Heart left ventricle (tissue), 16 donors: ENCODE results near the gene ABHD18. TPM values are rescaled to one million over a fixed set of nuclear protein-coding genes. Genes with fewer than 3 reads are reported as not detected.
"Not testable (repeated sequence)": the region's sequence is repeated elsewhere in the genome, so short reads cannot be mapped to it uniquely, and the experiment has no call there.

Experiments used
- ATAC-seq, 4 donors: fragments of 200-7000 bp; cut with Tn5 transposase; one replicate each; pipeline ENCODE4 v1.9.1; 2020 to 2022; ENCODE audit warnings: moderate library complexity in 4 of 4, mild to moderate bottlenecking in 3 of 4, moderate number of reproducible peaks in 1 of 4
- DNase-seq, 5 donors: peaks; one replicate each; pipeline ENCODE4 v3.0.0-alpha.2; 2020
- H3K27ac ChIP-seq, 12 donors: fragments of 200-600 bp; sonication (generic) in 4 of 12; one replicate each; pipeline versions ENCODE4 v1.5.0 to v1.8.0; 2016 to 2022; ENCODE audit warnings: mild to moderate bottlenecking in 2 of 12
- H3K27me3 ChIP-seq, 9 donors: fragments of 200-600 bp; sonication (generic) in 2 of 9; one replicate each; pipeline versions ENCODE4 v1.5.1 to v1.8.0; 2016 to 2022; ENCODE audit warnings: mild to moderate bottlenecking in 3 of 9
- H3K36me3 ChIP-seq, 9 donors: fragments of 200-600 bp; sonication (generic) in 2 of 9; one replicate each; pipeline versions ENCODE4 v1.5.0 to v1.8.0; 2018 to 2022; ENCODE audit warnings: mild to moderate bottlenecking in 2 of 9
- H3K4me1 ChIP-seq, 12 donors: fragments of 200-600 bp; sonication (generic) in 4 of 12; one replicate each; pipeline versions ENCODE4 v1.5.0 to v1.8.0; 2016 to 2022; ENCODE audit warnings: mild to moderate bottlenecking in 3 of 12
- H3K4me3 ChIP-seq, 12 donors: fragments of 200-600 bp; sonication (generic) in 4 of 12; one replicate each; pipeline versions ENCODE4 v1.5.0 to v1.8.0; 2017 to 2022; ENCODE audit warnings: mild to moderate bottlenecking in 9 of 12, moderate library complexity in 4 of 12
- H3K9me3 ChIP-seq, 12 donors: fragments of 200-600 bp; sonication (generic) in 4 of 12; one replicate each; pipeline versions ENCODE4 v1.5.0 to v1.8.0; 2016 to 2022; ENCODE audit warnings: mild to moderate bottlenecking in 1 of 12
- POLR2A ChIP-seq, 2 donors: fragments of 450-650 bp; IDR thresholded peaks; one replicate each; pipeline ENCODE4 v1.6.1; 2017; ENCODE audit warnings: antibody characterized with exemption in 2 of 2, mild to moderate bottlenecking in 2 of 2, moderate library complexity in 2 of 2
- WGBS, 4 donors: extraction: QIAGEN DNeasy Blood & Tissue Kit in 2 of 4; methylation state at CpG; one replicate each; pipeline versions ENCODE4 v1.1.5 to v1.1.7; 2013 to 2018; 5-methylcytosine and 5-hydroxymethylcytosine counted together
- intact Hi-C, 10 donors: fragments of 100-400 bp; cut with DNase I; formaldehyde crosslinking; loops; one replicate each; pipeline versions ENCODE4 v1.11.1 to v1.14.2; 2022
- polyA plus RNA-seq, 2 donors: library from polyadenylated mRNA; stranded (reverse); fragments of 200-250 nt; gene quantifications; one replicate each; pipeline ENCODE4 v1.2.3, GENCODE V29; 2013
- total RNA-seq, 9 donors: library from RNA; depleted of rRNA in 2 of 9; stranded (reverse); fragments of >200 nt in 2 of 9; fragmentation: NEBNext Ultra II Directional in 3 of 9; extraction: Animal tissue kit (Norgen Biotek cat#: 25700) in 3 of 9; gene quantifications; one replicate each; pipeline versions ENCODE4 v1.1.0 to v1.2.4, GENCODE V29; 2016 to 2023
- TF ChIP-seq, protein P1 (sequence below), 12 donors: fragments of 200-600 bp; sonication (generic) in 4 of 12; IDR thresholded peaks; one replicate each; pipeline versions ENCODE4 v1.5.0 to v1.8.0; 2018 to 2022; ENCODE audit warnings: antibody characterized with exemption in 12 of 12, mild to moderate bottlenecking in 5 of 12
- donor health status: ischemic (EF 13 %, LVEDD 7.1; RV severe dilation, severe dysfunction).
- donor health status: healthy with polysubstance abuse.
- donor health status: DM: no; HTN: yes; CAD: no.
- donor health status: DM: no; HTN: no; CAD: no.
- donor health status: ischemic (EF 25% LVEDD 6.9; RV normal size, moderate dysfunction).
- donor health status: ischemic (EF 25% LVEDD 5.7; RV mildly dilated, moderate dysfunction).
- donor health status: healthy.
- donor health status: DM: yes; HTN: yes; CAD: no.
- donor health status: ischemic (EF 35%, LVEDD 5.7; RV mildly dilated, moderate dysfunction).
- donor health status: nonischemic (EF 11% LVEDD 7.7; RV severe dilation, severe dysfunction).
- donor health status: DM: yes; HTN: yes; CAD: no.
- donor health status: PGD.
- donor health status: ischemic (EF 29% LVEDD 5.4; RV normal size, mild dysfunction).
- donor health status: nonischemic (EF 23%, LVEDD 6.1; RV moderate dilation, normal function).

ABHD18 gene
- total and polyA plus RNA-seq, 11 donors: 3.8 to 56.3 (median 19.9) TPM

DNA sequence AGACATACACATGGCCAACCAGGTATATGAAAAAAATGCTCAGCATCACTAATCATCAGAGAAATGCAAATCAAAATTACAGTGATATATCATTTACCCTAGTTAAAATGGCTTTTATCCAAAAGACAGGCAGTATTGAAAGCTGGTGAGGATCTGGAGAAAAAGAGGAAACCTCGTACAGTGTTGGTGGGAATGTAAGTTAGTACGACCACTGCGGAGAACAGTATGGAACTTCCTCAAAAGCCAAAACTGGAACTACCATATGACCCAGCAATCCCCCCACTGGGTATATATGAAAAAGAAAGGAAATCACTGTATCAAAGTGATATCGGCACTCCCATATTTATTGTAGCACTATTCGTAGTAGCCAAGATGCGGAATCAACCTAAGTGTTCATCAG, 23.4 kb downstream of the ABHD18 start:
- peaks cover 0 to 93% (median 41%) of the 10 kb centered on the region in 9 donors for H3K36me3 ChIP-seq
- no peak for ATAC-seq
- DNase-seq: no peak

DNA sequence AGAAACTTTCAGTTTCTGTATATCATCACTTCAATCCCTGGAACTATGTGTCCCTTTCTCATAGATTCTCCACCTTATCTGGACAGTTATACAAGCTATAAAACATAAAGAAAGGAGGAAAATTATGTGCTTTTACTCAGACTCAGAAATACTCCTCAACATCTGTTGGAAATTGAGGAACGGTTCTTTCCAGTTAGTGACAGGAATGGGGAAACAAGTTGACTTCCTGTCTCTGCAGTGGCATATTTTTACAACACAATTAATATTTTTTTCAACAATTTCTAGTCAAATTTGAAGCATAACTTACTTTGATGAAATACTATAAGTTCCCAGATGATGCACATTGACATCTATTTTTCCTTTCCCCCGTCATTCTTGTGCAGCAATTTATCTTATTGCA, 27.9 kb downstream of the ABHD18 start:
- 70 to 77% (median 74%) methylated on average over 2 of the region's 2 CpGs for WGBS, 4 donors
- Histone ChIP-seq H3K4me1 (peaks cover 0 to 18% (median 0%) of the 10 kb centered on the region in 12 donors), H3K9me3 (peaks cover 0 to 17% (median 2%) of the 10 kb centered on the region in 12 donors), H3K36me3 (peaks cover 0 to 67% (median 12%) of the 10 kb centered on the region in 9 donors), H3K27ac (peak overlapping the region in 1 of 12 donors; percentile 56), H3K4me3 (no peak overlapping the region), H3K27me3 (no peaks in the 10 kb centered on the region)
- ATAC-seq (no peak), DNase-seq (no peak)
- intact Hi-C loops: no loop called here
- no peak for TF ChIP-seq POLR2A (IDR thresholded peaks at IDR 0.05)
- TF ChIP-seq, protein P1, sequence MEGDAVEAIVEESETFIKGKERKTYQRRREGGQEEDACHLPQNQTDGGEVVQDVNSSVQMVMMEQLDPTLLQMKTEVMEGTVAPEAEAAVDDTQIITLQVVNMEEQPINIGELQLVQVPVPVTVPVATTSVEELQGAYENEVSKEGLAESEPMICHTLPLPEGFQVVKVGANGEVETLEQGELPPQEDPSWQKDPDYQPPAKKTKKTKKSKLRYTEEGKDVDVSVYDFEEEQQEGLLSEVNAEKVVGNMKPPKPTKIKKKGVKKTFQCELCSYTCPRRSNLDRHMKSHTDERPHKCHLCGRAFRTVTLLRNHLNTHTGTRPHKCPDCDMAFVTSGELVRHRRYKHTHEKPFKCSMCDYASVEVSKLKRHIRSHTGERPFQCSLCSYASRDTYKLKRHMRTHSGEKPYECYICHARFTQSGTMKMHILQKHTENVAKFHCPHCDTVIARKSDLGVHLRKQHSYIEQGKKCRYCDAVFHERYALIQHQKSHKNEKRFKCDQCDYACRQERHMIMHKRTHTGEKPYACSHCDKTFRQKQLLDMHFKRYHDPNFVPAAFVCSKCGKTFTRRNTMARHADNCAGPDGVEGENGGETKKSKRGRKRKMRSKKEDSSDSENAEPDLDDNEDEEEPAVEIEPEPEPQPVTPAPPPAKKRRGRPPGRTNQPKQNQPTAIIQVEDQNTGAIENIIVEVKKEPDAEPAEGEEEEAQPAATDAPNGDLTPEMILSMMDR (IDR thresholded peaks at IDR 0.05): no peak

More for the DNA sequence above, 23.4 kb downstream of the ABHD18 start:
- TF ChIP-seq, protein P1 (IDR thresholded peaks at IDR 0.05): no peak
- Histone ChIP-seq H3K9me3 (no peaks in the 10 kb centered on the region), H3K27me3 (no peaks in the 10 kb centered on the region), H3K4me3 (no peak overlapping the region), H3K4me1 (peaks cover 0 to 10% (median 0%) of the 10 kb centered on the region in 12 donors), H3K27ac (no peak overlapping the region)
- WGBS, 4 donors: 92 to 94% (median 93%) methylated on average over 6 of the region's 6 CpGs
- intact Hi-C loops: no loop called here

DNA sequence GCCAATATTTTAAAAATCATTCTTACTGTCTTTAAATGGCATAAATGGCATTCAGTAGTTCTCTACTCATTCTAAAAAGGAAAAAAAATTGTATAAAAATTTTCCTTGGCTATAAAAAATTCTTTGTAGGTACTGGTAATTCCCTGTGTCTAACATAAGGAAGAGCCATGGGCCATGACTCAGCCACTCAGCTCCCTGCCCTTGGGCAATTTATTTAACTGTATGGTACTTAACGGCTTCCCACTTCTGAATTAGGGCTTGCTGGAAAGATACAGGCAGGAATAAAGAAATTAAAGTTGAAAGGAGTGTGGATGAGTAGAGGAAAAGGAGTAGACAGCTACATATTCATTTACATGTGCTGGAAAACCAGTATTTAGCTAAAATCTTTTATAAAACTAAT, 30.6 kb downstream of the ABHD18 start:
- WGBS, 4 donors: 95 to 98% (median 96%) methylated on average over 1 of the region's 1 CpG
- ATAC-seq: no peak

DNA sequence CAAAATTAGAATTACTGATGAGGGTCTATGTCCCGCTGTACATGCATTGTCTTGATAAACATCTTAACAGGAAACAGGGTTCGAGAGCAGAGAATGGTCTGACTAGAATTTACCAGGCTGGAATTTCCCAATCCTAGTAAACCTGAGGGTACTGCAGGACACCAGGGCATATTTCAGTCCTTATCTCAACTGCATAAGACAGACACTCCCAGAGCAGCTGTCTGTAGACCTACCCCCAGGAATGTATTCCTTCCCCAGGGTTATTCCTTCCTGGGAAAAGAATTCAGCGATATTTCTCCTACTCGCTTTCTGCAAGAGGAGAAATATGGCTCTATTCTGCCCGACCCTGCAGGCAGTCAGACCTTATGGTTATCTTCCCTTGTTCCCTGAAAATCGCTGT, 31.3 kb downstream of the ABHD18 start:
- H3K27ac ChIP-seq, DNase-seq, H3K4me3 ChIP-seq, intact Hi-C loops, H3K27me3 ChIP-seq, ATAC-seq: not testable (repeated sequence)
- Histone ChIP-seq H3K4me1 (peaks cover 0 to 18% (median 0%) of the 10 kb centered on the region in 12 donors), H3K9me3 (peaks cover 0 to 30% (median 2%) of the 10 kb centered on the region in 12 donors), H3K36me3 (peaks cover 0 to 54% (median 7%) of the 10 kb centered on the region in 9 donors)
- 88 to 98% (median 95%) methylated on average over 6 of the region's 6 CpGs for WGBS, 4 donors

More for the DNA sequence above, 30.6 kb downstream of the ABHD18 start:
- intact Hi-C loops: no loop called here
- DNase-seq: no peak
- Histone ChIP-seq H3K27ac (no peak overlapping the region), H3K4me3 (no peak overlapping the region), H3K36me3 (peaks cover 0 to 54% (median 10%) of the 10 kb centered on the region in 9 donors), H3K4me1 (peaks cover 0 to 18% (median 0%) of the 10 kb centered on the region in 12 donors), H3K9me3 (peaks cover 0 to 30% (median 2%) of the 10 kb centered on the region in 12 donors), H3K27me3 (no peaks in the 10 kb centered on the region)
- no peak for TF ChIP-seq POLR2A (IDR thresholded peaks at IDR 0.05)
- TF ChIP-seq, protein P1 (IDR thresholded peaks at IDR 0.05): no peak
